H4 (cell line): ENCODE data around the gene INTS1. TPM values are rescaled to one million over a fixed set of nuclear protein-coding genes. Genes with fewer than 3 reads are reported as not detected.

Experiments used
- DNase-seq: peaks from one replicate; pipeline ENCODE4 v3.0.0-alpha.2; 2015; ENCODE audit warnings: low spot score
- total RNA-seq: library from RNA; depleted of rRNA; stranded (reverse); fragments of >200 nt; shearing (Covaris generic); gene quantifications from 2 replicates; pipeline ENCODE4 v1.2.3, GENCODE V29; 2014

Gene INTS1
- total RNA-seq, 1 experiment from 2014 or later = 32.7 TPM

DNA sequence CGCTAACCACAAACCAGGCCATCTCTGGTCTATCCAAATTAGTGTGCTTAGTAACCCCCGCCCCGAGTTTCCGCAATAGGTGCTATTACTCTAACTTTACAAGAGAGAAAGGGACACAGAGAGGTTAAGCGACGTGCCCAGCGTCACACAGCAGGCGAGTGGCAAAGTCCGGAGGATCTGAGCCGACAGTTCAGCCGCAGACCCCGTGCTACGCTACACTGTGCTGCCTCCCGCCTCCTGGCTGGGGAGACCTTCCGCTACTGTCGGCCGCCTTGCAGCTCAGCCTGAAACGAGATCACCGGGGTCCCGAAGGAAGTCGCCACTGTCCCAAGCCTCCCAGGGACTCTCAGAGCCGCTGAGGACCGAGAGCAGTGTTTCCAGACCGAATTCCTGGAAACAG lies 799 bp downstream of the INTS1 start:
- no peak for DNase-seq

GRCh38 chr7:1502845-1503244 lies 1.3 kb downstream of the INTS1 start:
- no peak for DNase-seq

DNA sequence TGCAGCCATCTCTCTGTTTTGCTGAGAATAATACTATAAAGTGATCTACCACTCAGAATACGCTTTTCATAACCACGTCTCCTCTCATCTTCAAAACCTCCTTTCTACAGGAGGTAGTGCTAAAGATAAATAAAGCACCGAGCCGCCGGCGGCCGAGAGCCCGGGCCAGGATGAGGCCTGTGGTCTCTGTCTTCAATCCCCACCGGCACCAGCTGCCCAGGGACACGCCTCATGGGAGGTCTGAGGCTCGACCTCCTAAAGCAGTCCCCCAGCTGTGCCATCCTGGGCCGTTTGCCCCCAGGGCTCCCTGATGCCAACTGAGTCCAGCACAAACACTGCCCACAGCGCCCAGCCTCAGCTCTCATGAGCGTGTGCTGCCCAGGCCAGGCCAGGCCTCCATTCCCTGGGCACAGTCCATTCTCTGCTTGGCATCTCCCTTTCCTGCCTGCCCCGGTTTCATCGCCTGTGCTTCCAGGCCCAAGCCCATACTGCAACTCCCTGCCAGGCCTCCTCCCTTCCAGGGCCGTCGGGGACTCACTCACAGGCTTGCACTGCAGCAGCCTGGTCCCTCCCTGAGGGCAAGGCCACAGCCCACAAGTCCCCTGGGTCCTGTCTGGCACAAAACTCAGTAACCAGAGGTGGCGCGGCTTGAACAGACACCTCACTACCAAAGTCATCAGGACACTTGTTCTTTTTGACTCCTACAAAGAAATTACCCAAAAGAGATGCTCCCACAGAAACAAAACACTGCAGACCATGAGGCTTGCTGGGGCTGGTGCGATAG lies 2.5 kb downstream of the INTS1 start:
- no peak for DNase-seq

- DNase-seq = no peak
Measured at GRCh38 chr7:1500064-1500807, 4.0 kb downstream of the INTS1 start.

DNA sequence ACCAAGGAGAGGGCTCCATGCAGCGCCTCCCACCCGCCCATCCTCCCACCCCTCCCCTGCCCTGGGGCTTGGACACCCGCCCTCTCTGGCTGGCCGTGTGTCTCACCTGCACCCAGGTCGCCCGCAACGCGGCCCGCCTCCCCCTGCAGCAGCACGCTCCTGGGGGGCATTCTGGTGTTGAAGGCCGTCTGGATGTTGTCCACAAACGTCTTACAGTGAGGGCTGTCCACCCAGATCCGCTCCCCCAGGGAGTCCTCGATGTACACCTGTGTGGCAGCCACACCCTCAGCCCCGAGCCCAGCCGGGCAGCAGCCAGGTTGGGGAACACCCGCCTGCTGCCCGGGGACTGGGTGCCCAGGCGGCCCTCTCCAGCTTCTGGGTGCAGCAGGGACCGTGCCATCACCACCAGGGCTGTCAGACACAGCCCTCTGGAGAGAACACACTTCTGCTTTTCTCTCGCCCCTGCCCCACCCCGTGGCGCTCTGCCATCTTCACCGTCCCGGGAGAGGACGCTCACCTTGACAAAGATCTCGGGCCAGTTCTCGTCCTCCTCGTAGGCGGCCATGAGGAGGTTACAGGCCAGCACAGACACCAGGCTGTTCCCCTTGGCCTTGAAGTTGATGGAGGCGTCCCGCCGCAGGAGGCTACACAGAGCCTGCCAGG lies 4.7 kb downstream of the INTS1 start:
- DNase-seq = no peak

DNA sequence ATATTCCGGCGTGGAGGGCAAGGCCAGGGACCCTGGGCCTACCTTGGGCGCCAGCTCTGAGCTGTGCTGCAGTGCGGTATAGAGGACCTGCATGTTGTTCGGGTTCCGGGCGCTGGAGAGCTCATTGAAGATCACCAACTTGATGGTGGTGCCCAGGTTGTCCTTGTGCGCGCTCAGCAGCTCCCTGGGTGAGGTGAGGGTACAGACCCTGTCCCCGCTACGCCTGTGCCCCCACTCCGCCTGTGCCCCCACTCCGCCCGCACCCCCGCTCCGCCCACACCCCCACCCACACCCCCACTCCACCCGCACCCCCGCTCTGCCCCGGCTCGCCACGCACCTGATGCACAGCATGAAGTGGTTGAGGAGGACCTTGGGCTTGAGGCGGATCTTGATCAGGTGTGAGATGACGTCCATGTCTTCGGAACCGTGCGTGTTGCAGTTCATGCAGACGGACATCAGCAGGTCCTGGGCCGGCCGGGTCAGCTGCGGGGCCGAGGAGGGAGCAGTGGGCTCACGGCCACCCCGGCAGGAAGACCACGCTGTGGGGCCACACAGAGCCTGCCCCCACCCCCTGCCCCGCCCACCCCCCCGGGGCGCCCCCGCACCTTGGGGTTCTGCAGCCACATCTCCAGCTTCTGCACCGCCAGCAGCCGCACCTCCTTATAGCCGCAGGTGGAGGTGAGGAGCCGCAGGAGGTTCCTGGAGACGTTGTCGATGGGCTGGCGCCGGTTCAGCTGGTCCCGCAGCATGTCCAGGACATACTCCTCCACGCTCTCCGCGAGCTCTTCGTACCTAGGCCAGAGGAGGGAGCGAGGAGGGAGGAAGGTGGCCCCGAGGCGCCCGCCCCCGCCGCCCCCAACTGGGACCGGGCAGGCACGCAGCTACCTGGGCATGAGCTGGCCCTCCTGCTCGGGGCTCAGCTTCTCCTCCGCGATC lies 5.6 kb downstream of the INTS1 start:
- DNase-seq = no peak

DNA sequence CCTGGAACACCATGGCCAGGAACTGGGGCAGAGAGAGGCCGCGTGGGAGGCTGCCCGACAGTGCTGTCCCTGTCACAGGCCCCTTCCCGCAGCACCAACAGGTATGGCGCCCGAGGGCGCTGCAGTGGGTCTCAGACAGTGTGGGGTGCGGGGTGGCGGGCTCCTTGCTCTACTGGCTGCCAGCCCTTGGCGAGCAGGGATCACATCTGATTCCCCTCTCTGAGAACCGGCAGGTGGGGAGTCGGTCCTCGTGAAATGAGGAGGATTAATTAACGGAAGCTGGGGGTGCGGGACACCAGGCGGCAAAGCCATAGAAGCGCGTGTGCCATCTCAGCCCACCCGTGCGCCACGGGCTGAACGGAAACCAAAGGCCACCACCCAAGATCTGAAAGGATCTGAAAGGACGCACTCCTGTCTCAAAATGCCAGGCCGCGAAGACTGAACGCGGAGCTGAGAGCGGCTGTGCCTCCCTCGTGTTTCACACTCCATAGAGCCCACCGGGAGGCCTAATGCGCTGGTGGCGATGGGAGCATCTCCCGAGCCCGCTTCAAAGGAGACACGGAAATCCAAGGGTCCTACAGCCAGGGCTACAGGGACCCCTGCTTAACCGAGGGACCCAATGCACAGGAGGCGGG lies 6.8 kb downstream of the INTS1 start:
- DNase-seq = no peak

DNA sequence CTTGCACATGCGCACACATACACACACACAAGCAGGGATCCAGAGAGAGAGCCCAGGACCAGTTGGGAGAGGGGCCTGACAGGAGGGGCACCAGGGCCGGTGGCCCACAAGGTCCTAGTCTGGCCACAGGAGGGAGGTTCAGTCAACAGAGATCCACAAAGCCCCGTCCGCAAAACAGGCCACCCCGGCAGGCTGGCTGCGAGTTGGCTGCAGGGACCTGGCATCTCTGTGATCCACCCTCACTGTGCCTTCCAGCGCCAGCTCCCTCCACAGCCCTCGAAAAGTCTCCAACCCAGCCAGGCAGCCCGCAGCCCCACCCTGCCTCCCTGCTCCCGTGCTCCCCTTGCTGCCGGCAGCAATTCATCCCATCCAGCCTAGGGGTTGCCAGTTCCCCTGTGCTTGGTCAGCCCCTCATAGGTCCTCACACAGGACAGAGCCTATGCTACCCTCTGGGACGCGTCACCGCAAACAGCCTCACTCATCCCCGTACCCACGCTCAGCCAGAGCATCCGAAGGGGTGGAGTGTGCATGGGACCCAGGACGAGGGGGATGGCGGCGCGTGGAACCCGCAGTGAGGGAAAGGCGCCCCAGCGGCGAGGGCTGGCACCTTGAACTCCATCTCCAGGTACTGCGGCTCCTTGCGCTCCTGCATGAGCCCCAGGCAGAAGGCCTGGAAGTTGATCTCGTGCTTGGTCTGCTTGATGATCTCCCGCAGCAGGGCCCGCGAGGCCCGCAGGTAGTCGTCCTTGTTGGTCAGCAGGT lies 7.5 kb downstream of the INTS1 start:
- no peak for DNase-seq

DNA sequence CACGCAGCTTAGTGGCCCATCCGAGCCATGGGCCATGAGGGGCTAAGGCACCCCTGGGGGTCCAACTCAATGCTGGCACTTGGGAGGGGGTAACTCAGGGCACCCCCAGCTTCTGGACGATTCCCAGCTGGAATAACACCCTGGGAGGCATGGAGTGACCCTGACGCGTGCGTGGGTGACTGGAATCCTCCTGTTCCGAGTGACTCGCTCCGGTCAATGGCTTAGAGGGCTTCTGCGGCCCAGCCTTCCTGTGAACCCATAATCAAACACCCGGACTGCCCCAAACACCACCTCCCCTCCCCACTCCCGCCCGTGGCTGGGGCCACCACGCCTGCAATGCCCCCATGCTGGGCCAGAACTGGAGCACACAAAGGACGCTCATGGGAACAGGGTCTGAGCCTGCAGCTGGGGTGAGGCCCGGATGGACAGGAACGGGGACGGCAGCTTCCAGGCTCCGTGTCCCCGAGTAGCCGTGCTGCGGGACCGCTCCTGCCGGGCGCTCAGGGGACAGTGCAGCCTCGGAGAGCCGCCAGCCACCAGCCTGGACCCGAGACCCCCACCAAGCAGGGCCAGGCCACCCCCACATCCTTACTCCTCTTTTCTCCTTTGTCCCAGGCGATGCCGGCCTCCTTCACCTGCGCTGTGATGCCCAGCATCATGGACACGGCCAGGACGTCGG lies 8.5 kb downstream of the INTS1 start:
- no peak for DNase-seq

DNA sequence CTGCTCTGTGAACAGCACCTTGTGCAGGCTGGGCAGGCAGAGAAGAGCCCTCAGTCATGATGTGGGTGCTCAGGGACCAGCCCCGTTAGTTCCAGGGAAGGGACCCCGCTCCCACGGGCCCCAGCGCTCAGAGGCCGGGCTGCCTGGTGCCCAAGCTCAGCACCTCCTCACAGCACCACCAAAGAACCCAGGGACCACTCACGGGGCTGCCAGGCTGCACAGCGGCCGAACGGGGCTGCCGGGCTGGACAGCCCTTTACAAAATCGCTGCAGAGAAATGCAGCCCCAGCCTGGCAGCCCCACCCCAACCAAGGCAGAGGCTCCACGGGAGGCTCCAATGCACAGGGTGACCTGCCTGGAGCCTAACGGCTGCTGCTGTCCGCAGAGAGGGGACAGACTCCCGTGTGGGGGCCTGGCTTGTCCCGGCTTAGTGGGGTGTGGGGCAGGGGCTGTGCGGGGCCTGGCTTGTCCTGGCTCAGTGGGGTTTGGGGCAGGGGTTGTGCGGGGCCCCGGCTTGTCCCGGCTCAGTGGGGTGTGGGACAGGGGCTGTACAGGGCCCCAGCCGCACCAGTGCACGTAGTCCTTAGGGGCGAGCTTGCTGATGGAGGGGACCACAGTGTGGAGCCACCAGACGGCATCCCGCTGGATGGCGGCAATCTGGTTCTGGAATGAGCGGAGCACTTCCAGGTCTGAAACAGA lies 9.2 kb downstream of the INTS1 start:
- no peak for DNase-seq

- DNase-seq = no peak
Measured at GRCh38 chr7:1494447-1494846, 9.7 kb downstream of the INTS1 start.

DNA sequence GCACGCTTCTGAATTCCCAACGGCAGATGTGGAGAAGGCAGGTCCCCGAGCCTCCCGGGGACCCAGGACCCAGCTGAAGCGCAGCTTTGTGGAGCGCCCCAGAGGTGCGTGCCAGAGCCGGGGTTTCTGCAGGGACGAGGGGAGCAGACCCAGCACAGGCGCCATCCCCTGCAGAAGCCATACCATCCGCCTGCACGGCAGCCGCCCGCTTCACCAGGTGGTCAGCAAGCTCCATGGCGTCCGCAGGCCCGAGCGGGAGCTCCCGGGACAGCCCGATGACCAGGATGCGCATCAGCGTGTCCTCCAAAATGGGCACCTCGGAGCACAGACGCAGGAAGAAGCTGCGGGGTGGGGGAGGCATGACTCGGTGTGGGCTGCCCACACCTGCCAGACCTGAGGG lies 10.6 kb downstream of the INTS1 start:
- no peak for DNase-seq

- DNase-seq = no peak
Measured at GRCh38 chr7:1493129-1493528, 11.1 kb downstream of the INTS1 start.

GRCh38 chr7:1492640-1493039 lies 11.5 kb downstream of the INTS1 start:
- DNase-seq = no peak

DNA sequence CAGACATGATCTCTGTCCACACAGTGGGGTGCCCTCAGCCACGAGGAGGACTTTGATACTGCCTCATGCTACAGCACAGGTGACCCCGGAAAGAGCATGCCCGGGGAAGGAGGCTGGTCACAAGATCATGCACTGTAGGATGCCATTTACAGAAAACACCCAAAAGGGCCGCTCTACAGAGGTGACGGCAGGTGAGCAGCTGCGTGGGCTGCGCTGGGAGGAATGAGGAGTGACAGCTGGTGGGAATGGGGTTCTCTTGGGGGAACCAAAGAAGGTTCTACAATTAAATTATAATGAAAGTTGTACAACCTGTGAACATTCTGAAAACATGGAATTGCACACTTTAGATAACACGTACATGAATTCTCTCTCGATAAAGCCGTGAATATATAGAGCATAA lies 12.0 kb downstream of the INTS1 start:
- DNase-seq = no peak

DNA sequence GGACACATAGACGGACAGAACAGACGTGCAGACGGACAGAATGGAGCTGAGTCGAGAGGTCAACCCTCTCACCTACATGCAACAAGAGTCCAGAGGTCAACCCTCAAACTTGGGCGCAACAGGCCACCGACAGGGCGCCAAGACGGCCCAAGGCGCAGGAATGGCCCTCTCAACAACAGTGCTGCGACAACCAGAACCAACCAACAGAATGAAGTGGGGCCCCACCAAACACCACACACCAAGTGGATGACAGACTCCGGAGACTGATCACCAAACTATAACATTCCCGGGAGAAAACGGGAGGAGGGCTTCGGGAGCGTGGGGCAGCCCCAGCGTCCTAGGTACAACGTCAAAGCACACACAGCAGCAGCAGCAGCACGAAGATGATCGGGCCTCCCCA lies 13.4 kb downstream of the INTS1 start:
- DNase-seq = no peak

DNA sequence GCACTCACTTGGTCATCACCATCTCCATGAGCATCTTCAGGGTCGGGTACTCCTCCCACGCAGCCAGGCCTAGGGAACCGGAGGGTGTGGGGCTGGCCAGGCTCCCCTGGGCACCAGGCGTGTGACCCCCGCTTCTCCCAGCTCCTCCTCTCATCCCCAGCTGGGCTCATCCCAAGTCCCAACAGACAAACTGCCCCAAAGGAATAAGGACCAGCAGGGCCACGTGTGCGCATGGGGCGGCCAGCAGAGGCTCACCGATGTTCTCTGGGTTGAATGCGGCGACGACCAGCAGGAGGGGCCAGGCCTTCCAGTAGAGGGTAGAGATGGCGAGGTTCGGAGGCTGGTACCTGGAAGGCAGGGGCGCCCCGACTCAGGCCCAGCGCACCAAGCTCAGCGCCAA lies 14.9 kb downstream of the INTS1 start:
- DNase-seq = no peak

DNA sequence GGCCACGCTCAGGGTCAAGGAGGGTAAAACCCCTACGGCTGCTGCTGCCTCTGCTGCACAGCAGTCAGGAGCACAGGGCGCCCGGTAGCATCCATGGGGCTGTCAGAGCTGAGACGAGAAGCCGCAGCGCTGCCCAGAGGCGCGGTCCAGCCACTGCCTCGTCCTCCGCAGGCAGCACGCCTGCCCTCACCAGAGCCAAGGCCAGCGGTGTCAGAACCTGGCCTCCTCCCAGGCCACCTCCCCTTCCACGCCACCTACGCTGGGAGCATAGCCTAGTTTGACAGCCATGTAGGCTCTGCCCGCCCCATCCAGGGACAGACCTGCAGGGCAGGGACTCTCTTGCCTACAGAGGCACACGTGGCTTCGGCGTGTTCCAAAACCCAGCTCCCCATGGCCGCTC lies 16.2 kb downstream of the INTS1 start:
- no peak for DNase-seq

DNA sequence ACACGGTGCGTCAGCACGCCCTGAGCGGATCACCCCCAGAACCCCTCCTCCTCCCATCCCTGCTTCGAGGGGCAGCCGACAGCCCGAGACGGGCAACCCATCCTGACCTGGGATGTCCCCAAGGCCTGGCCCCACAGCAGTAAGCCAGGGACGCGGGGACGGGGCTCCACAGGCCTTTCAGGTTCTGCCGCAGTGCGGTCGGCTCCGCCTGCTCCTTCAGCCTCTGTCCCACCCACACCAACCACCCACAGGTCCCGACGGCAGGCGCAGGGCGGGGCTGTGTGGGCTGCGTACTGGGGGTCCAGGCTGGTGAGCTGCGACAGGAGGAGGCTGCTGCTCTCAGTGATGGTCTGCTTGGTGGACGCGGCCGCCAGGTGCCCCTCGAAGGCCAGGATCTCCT lies 16.7 kb downstream of the INTS1 start:
- no peak for DNase-seq
